HepG2 (cell line): ENCODE measurements around the gene HEPACAM2. TPM values are rescaled to one million over a fixed set of nuclear protein-coding genes. Genes with fewer than 3 reads are reported as not detected.

Experiments
- CCDC6 ChIP-seq: sonication (generic); formaldehyde crosslinking; IDR thresholded peaks from 2 replicates; pipeline ENCODE4 v1.8.1; 2022; ENCODE audit warnings: mild to moderate bottlenecking, missing genetic modification reagents, moderate library complexity
- CREBL2 ChIP-seq: sonication (generic); formaldehyde crosslinking; IDR thresholded peaks from 2 replicates; pipeline ENCODE4 v1.8.1; 2023; ENCODE audit warnings: missing genetic modification reagents, mild to moderate bottlenecking, borderline replicate concordance
- CTCF ChIP-seq: sonication (generic); formaldehyde crosslinking; IDR thresholded peaks from 2 replicates; pipeline ENCODE4 v1.5.0; 2020; ENCODE audit warnings: mild to moderate bottlenecking, missing genetic modification reagents, moderate library complexity
- GABPA ChIP-seq, 2 experiments: IDR thresholded peaks; 2 replicates each; pipeline ENCODE4 v1.6.1; 2011 to 2016; ENCODE audit warnings: low read depth in 2 of 2, low read length in 1 of 2, missing biosample characterization in 1 of 2, missing genetic modification characterization in 1 of 2
- GABPB1 ChIP-seq: IDR thresholded peaks from 2 replicates; pipeline ENCODE4 v1.6.1; 2016; ENCODE audit warnings: mild to moderate bottlenecking, missing genetic modification reagents, moderate library complexity, missing compliant biosample characterization
- KLF13 ChIP-seq: sonication (generic); formaldehyde crosslinking; IDR thresholded peaks from 2 replicates; pipeline ENCODE4 v1.4.0; 2020; ENCODE audit warnings: mild to moderate bottlenecking, missing genetic modification reagents
- NFIB ChIP-seq: sonication (generic); formaldehyde crosslinking; IDR thresholded peaks from 2 replicates; pipeline ENCODE4 v1.9.0; 2021; ENCODE audit warnings: missing genetic modification reagents, mild to moderate bottlenecking, borderline replicate concordance
- REPIN1 ChIP-seq: sonication (generic); formaldehyde crosslinking; IDR thresholded peaks from 2 replicates; pipeline ENCODE4 v1.8.0; 2022; ENCODE audit warnings: missing genetic modification reagents, low read depth, mild to moderate bottlenecking, borderline replicate concordance
- ZMYM4 ChIP-seq: sonication (generic); formaldehyde crosslinking; IDR thresholded peaks from 2 replicates; pipeline ENCODE4 v1.8.1; 2023; ENCODE audit warnings: mild to moderate bottlenecking, missing genetic modification reagents
- ZNF17 ChIP-seq: sonication (generic); formaldehyde crosslinking; IDR thresholded peaks from 2 replicates; pipeline ENCODE4 v1.5.0; 2020; ENCODE audit warnings: mild to moderate bottlenecking, missing genetic modification reagents
- ZNF282 ChIP-seq: fragments of 450-650 bp; IDR thresholded peaks from 2 replicates; pipeline ENCODE4 v1.6.1; 2018; ENCODE audit not compliant: partially characterized antibody
- ZNF530 ChIP-seq: sonication (generic); formaldehyde crosslinking; IDR thresholded peaks from 2 replicates; pipeline ENCODE4 v1.5.0; 2020; ENCODE audit warnings: low read depth, mild to moderate bottlenecking, missing genetic modification reagents
- ZNF629 ChIP-seq: sonication (generic); formaldehyde crosslinking; conservative IDR thresholded peaks from 2 replicates; pipeline ENCODE4 v1.5.0; 2020; ENCODE audit warnings: missing genetic modification reagents
- ZNF878 ChIP-seq: sonication (generic); formaldehyde crosslinking; IDR thresholded peaks from 2 replicates; pipeline ENCODE4 v1.8.1; 2023; ENCODE audit warnings: mild to moderate bottlenecking, missing genetic modification reagents, moderate library complexity
- ZNF891 ChIP-seq: sonication (generic); formaldehyde crosslinking; IDR thresholded peaks from 2 replicates; pipeline ENCODE4 v1.5.0; 2020; ENCODE audit warnings: mild to moderate bottlenecking, missing genetic modification reagents
- polyA plus RNA-seq, 8 experiments: library from polyadenylated mRNA; depleted of rRNA in 3 of 8; stranded (reverse) in 7 of 8; unstranded in 1 of 8; fragments of >200 nt; fragmentation: Illumina TruSeq in 4 of 8; extraction: Trizol in 4 of 8; gene quantifications; 2 replicates each; pipeline versions ENCODE4 v1.2.1 to v1.2.3, GENCODE V29; 2011 to 2016; ENCODE audit warnings: low read depth in 4 of 8, missing spikeins in 1 of 8, mixed read lengths in 1 of 8; ENCODE audit not compliant: insufficient read depth in 1 of 8
- total RNA-seq, 5 experiments: library from RNA; depleted of rRNA; stranded (reverse); fragments of >200 nt; fragmentation: Illumina TruSeq; extraction: Trizol; gene quantifications; 2 replicates each; pipeline ENCODE4 v1.2.3, GENCODE V29; 2016; ENCODE audit warnings: low read depth in 1 of 5
- TF ChIP-seq, protein P1 (sequence below): sonication (generic); formaldehyde crosslinking; IDR thresholded peaks from 2 replicates; pipeline ENCODE4 v1.5.1; 2020; ENCODE audit warnings: mild to moderate bottlenecking, missing genetic modification reagents, moderate library complexity
- TF ChIP-seq, protein P2 (sequence below), 2 experiments: sonication (generic) in 1 of 2; formaldehyde crosslinking in 1 of 2; IDR thresholded peaks; 2 replicates each; pipeline versions ENCODE4 v1.5.1 to v1.6.1; 2011 to 2020; ENCODE audit warnings: borderline replicate concordance in 1 of 2, low read depth in 1 of 2, low read length in 1 of 2, mild to moderate bottlenecking in 1 of 2, missing genetic modification reagents in 1 of 2, moderate library complexity in 1 of 2
- TF ChIP-seq, protein P3 (sequence below): IDR thresholded peaks from 2 replicates; pipeline ENCODE4 v1.6.1; 2016; ENCODE audit warnings: control low read depth

The HEPACAM2 gene
- total and polyA plus RNA-seq, 2 of the 13 experiments (the other 11 are each of a cell fraction or from before 2014, with no cell fraction given) = not detected

DNA sequence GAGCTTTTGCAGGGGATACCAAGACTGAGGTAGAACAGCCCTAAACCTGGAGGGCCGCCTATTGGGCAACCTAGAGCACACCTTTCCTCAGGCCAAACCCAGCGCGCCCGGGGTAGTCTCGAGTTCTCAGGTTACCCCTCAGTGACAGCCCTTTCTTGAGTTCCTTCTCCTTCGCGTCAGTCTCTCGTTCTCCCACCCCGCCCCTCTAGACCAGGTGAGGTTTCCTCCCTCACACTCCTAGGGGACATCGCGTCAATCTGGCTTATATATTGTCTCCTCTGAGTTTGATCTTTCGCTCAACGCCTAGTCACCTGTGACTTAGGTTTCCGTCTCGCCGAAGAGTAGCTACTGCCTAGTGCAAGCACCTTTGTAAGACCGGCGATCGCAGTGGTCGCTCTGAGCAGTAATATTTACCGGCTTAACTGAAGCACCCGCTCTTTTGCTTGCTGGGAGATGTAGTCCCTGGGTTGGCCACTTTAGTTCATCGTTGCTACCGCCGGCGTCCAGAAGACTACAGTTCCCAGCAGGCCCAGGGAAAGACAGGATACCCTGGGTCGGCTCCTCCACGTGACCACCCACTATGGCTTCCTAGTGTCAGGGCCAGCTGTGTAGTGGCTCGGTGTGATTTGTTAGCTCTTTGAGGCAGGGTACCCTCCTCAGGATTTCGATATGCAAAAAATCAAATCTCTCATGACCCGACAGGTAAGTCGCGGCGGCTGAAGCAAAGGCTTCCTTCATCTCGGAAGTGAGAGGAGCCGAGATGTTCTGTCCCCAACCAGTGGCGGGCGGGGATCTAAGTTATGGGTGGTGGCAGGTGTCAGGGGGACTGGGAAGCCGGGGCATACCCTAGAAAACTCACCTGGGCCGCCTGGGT, 5.8 kb upstream of the HEPACAM2 start, which contains the start of gene VPS50 (continued):
- TF ChIP-seq, protein P1, sequence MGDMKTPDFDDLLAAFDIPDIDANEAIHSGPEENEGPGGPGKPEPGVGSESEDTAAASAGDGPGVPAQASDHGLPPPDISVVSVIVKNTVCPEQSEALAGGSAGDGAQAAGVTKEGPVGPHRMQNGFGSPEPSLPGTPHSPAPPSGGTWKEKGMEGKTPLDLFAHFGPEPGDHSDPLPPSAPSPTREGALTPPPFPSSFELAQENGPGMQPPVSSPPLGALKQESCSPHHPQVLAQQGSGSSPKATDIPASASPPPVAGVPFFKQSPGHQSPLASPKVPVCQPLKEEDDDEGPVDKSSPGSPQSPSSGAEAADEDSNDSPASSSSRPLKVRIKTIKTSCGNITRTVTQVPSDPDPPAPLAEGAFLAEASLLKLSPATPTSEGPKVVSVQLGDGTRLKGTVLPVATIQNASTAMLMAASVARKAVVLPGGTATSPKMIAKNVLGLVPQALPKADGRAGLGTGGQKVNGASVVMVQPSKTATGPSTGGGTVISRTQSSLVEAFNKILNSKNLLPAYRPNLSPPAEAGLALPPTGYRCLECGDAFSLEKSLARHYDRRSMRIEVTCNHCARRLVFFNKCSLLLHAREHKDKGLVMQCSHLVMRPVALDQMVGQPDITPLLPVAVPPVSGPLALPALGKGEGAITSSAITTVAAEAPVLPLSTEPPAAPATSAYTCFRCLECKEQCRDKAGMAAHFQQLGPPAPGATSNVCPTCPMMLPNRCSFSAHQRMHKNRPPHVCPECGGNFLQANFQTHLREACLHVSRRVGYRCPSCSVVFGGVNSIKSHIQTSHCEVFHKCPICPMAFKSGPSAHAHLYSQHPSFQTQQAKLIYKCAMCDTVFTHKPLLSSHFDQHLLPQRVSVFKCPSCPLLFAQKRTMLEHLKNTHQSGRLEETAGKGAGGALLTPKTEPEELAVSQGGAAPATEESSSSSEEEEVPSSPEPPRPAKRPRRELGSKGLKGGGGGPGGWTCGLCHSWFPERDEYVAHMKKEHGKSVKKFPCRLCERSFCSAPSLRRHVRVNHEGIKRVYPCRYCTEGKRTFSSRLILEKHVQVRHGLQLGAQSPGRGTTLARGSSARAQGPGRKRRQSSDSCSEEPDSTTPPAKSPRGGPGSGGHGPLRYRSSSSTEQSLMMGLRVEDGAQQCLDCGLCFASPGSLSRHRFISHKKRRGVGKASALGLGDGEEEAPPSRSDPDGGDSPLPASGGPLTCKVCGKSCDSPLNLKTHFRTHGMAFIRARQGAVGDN = peak; percentile 44
- peak; percentile 37; the same call in 1 of the 2 replicates for TF ChIP-seq REPIN1 (CRISPR knock-in tag)
- TF ChIP-seq, protein P2, sequence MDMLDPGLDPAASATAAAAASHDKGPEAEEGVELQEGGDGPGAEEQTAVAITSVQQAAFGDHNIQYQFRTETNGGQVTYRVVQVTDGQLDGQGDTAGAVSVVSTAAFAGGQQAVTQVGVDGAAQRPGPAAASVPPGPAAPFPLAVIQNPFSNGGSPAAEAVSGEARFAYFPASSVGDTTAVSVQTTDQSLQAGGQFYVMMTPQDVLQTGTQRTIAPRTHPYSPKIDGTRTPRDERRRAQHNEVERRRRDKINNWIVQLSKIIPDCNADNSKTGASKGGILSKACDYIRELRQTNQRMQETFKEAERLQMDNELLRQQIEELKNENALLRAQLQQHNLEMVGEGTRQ (IDR thresholded peaks at IDR 0.05; ENCODE audit: low read depth, low read length) = peak; percentile 98
- TF ChIP-seq, protein P2 (CRISPR knock-in tag; IDR thresholded peaks at IDR 0.05; ENCODE audit: borderline replicate concordance) = peak; percentile 100; the same call in 1 of the 2 replicates
- no peak for TF ChIP-seq ZNF17 (CRISPR knock-in tag)
- no peak for TF ChIP-seq KLF13 (CRISPR knock-in tag)
- 0 out of 2 replicates have a peak, but pooled peaks have one; percentile 10 for TF ChIP-seq CCDC6 (CRISPR knock-in tag)
- TF ChIP-seq ZNF282 = no peak
- TF ChIP-seq ZMYM4 (CRISPR knock-in tag) = peak; percentile 68
- TF ChIP-seq CREBL2 = no peak
- no peak for TF ChIP-seq ZNF891 (CRISPR knock-in tag)
- peak; percentile 86 for TF ChIP-seq GABPB1 (CRISPR knock-in tag)
- no peak for TF ChIP-seq ZNF878 (CRISPR knock-in tag)
- TF ChIP-seq, protein P3, sequence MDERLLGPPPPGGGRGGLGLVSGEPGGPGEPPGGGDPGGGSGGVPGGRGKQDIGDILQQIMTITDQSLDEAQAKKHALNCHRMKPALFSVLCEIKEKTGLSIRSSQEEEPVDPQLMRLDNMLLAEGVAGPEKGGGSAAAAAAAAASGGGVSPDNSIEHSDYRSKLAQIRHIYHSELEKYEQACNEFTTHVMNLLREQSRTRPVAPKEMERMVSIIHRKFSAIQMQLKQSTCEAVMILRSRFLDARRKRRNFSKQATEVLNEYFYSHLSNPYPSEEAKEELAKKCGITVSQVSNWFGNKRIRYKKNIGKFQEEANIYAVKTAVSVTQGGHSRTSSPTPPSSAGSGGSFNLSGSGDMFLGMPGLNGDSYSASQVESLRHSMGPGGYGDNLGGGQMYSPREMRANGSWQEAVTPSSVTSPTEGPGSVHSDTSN (CRISPR knock-in tag) = no peak
- TF ChIP-seq GABPA (IDR thresholded peaks at IDR 0.05; ENCODE audit: low read depth, low read length) = no peak
- TF ChIP-seq GABPA (CRISPR knock-in tag; IDR thresholded peaks at IDR 0.05; ENCODE audit: low read depth) = peak; percentile 82
- no peak for TF ChIP-seq CTCF
- no peak for TF ChIP-seq NFIB
- TF ChIP-seq ZNF530 (CRISPR knock-in tag) = no peak
- TF ChIP-seq ZNF629 (CRISPR knock-in tag) = no peak
